WERI-Rb-1 (cell line): Measurements from ENCODE around the gene KCTD17.
"Not testable (repeated sequence)": the region's sequence is repeated elsewhere in the genome, so short reads cannot be mapped to it uniquely, and the experiment has no call there.

Source experiments
- DNase-seq: peaks from one replicate; pipeline ENCODE4 v3.0.0-alpha.2; 2020
- H3K27ac ChIP-seq: fragments of 250-450 bp; sonication (Bioruptor Pico); 2 replicates; pipeline ENCODE4 v1.5.1; 2020; ENCODE audit warnings: mild to moderate bottlenecking, moderate library complexity
- H3K27me3 ChIP-seq: fragments of 250-450 bp; sonication (Bioruptor Pico); 2 replicates; pipeline ENCODE4 v1.5.1; 2021; ENCODE audit warnings: mild to moderate bottlenecking, low read depth, moderate library complexity; ENCODE audit not compliant: insufficient read depth, severe bottlenecking
- H3K36me3 ChIP-seq: fragments of 250-450 bp; sonication (Bioruptor Pico); 2 replicates; pipeline ENCODE4 v1.5.1; 2020; ENCODE audit warnings: mild to moderate bottlenecking, moderate library complexity
- H3K4me3 ChIP-seq: 2 replicates; pipeline ENCODE4 v1.5.1; 2011; ENCODE audit warnings: low read depth, mild to moderate bottlenecking, control low read depth, low read length
- H3K9me3 ChIP-seq: fragments of 250-450 bp; sonication (Bioruptor Pico); 2 replicates; pipeline ENCODE4 v1.5.1; 2021; ENCODE audit warnings: mild to moderate bottlenecking, moderate library complexity; ENCODE audit not compliant: severe bottlenecking
- TF ChIP-seq, protein P1 (sequence below): IDR thresholded peaks from 2 replicates; pipeline ENCODE4 v1.5.1; 2011; ENCODE audit warnings: low read depth, mild to moderate bottlenecking, control low read depth, inconsistent platforms, low read length

KCTD17 gene

DNA sequence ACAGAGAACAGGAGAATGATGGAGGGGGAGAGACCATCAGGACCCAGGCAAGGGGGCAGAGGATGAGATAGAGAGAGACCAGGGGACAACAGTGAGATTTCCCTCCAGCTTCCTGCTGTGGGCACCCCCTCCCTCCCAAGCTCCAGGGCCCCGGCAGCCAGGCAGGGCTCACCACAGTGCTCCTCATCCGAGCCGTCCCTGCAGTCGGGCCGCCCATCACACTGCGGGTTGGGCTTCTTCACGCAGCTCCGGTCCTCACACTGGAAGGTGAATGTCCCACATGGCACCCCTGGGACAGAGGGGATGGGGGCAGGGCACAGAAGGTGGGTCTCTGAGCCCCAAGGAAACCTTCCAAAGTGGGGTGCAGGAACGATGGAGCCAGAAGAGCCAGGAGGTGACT is 19.2 kb downstream of the KCTD17 start:
- no peaks in the 10 kb centered on the region for H3K9me3 ChIP-seq
- H3K36me3 ChIP-seq, result no peaks in the 10 kb centered on the region
- H3K4me3 ChIP-seq, result no peak overlapping the region
- TF ChIP-seq, protein P1, sequence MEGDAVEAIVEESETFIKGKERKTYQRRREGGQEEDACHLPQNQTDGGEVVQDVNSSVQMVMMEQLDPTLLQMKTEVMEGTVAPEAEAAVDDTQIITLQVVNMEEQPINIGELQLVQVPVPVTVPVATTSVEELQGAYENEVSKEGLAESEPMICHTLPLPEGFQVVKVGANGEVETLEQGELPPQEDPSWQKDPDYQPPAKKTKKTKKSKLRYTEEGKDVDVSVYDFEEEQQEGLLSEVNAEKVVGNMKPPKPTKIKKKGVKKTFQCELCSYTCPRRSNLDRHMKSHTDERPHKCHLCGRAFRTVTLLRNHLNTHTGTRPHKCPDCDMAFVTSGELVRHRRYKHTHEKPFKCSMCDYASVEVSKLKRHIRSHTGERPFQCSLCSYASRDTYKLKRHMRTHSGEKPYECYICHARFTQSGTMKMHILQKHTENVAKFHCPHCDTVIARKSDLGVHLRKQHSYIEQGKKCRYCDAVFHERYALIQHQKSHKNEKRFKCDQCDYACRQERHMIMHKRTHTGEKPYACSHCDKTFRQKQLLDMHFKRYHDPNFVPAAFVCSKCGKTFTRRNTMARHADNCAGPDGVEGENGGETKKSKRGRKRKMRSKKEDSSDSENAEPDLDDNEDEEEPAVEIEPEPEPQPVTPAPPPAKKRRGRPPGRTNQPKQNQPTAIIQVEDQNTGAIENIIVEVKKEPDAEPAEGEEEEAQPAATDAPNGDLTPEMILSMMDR, result no peak
- H3K27ac ChIP-seq, result no peak overlapping the region
- no peak for DNase-seq
- peaks cover 2% of the 10 kb centered on the region for H3K27me3 ChIP-seq

DNA sequence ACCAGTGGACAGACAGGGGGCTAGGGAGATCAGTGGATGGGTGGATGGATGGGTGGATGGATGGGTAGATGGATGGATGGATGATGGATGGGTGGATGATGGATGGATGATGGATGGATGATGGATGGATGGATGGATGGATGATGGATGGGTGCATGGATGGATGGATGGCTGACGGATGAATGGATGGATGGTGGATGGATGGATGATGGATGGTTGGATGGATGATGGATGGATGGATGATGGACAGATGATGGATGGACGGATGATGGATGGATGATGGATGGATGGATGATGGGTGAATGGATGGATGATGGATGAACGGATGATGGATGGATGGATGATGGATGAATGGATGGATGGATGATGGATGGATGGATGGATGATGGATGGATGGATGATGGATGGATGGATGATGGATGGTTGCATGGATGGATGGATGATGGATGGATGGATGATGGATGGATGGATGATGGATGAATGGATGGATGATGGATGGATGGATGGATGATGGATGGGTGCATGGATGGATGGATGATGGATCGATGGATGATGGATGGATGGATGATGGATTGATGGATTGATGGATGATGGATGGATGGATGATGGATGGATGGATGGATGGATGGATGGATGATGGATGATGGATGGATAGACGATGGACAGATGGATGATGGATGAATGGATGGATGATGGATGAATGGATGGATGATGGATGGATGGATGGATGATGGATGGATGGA is 20.5 kb downstream of the KCTD17 start:
- H3K9me3 ChIP-seq, H3K36me3 ChIP-seq, H3K27me3 ChIP-seq, DNase-seq, H3K27ac ChIP-seq, H3K4me3 ChIP-seq: not testable (repeated sequence)

DNA sequence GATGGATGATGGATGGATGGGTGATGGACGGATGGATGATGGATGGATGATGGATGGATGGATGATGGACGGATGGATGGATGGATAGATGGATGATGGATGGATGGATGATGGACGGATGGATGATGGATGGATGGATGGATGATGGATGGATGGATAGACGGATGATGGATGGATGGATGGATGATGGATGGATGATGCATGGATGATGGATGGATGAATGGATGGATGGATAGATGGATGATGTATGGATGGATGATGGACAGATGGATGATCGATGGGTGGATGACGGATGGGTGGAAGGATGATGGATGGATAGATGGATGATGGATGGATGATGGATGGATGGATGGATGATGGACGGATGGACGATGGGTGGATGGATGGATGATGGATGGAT is 21.1 kb downstream of the KCTD17 start:
- TF ChIP-seq, protein P1, result no peak
- H3K27ac ChIP-seq, result no peak overlapping the region
- no peaks in the 10 kb centered on the region for H3K36me3 ChIP-seq
- no peaks in the 10 kb centered on the region for H3K9me3 ChIP-seq
- no peak for DNase-seq
- H3K4me3 ChIP-seq, result no peak overlapping the region
- peaks cover 2% of the 10 kb centered on the region for H3K27me3 ChIP-seq

DNA sequence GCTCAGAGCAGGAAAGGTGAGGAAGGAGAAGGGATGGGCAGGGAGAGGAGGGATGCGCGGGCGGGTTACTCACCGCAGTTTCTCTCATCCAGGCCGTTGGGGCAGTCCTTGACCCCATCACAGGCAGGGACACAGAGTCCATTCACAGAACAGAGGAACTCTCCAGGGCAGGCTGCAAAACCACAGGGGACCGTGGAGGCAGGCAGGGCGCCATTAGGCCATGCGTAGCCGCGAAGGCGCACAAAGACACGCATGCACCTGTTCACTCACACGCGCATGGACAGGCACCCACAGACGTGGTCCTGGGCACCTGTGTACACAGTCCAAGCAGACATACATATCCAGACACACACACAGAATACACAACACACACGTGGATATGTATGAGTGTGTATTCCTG is 23.0 kb downstream of the KCTD17 start:
- no peaks in the 10 kb centered on the region for H3K36me3 ChIP-seq
- no peak for DNase-seq
- no peak overlapping the region for H3K4me3 ChIP-seq
- TF ChIP-seq, protein P1, result no peak
- H3K27me3 ChIP-seq, result peaks cover 2% of the 10 kb centered on the region
- no peak overlapping the region for H3K27ac ChIP-seq
- no peaks in the 10 kb centered on the region for H3K9me3 ChIP-seq

DNA sequence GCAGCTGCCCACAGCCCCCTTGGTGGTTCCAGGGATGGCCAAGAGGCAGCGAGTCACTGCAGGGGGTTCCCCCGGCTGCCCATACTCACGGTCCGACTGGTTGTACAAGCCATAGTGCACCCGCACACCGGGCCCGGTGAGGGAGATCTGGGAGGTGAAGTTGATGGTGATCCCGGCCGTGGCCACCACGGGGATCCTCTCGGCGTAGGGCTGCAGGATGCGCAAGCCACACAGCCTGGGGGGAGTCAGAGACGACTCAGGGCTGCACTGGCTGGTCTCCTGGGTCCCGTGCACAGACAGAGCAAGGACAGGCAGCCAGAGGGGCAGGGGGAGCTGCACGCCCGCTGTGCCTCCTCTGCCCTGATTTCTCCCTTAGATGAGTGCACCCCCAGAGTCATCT is 23.5 kb downstream of the KCTD17 start:
- DNase-seq, result no peak
- H3K4me3 ChIP-seq, result no peak overlapping the region
- TF ChIP-seq, protein P1, result no peak
- H3K9me3 ChIP-seq, result no peaks in the 10 kb centered on the region
- H3K27ac ChIP-seq, result no peak overlapping the region
- H3K36me3 ChIP-seq, result no peaks in the 10 kb centered on the region
- H3K27me3 ChIP-seq, result peaks cover 2% of the 10 kb centered on the region

DNA sequence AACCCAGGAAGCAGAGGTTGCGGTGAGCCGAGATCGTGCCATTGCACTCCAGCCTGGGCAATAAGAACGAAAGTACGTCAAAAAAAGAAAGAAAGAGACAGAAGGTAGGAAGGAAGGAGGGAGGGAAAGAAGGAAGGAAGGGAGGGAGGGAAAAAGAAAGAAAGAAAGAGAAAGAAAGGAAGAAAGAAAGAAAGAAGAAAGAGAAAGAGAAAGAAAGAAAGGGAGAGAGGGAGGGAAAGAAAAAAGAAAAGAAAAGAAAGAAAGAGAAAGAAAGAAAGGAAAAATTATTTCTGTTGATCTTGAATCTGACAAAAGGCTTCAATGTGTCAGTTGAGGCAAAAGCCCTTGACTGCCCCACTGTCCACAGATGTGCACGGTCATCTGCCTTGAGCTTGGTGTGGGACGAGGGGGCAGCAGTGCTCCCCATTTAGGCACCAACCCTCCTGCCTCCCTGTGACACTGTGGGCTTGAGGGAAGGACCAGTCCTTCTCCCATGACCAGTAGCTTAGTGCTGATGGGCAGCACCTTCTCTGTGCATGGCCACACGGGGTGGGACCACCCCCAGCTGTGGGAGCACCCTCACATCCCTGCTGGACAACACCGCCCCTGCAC is 24.4 kb downstream of the KCTD17 start:
- TF ChIP-seq, protein P1, result no peak
- Histone ChIP-seq H3K4me3 (no peak overlapping the region), H3K36me3 (no peaks in the 10 kb centered on the region), H3K27me3 (peaks cover 2% of the 10 kb centered on the region), H3K9me3 (no peaks in the 10 kb centered on the region), H3K27ac (no peak overlapping the region)
- DNase-seq, result no peak
